ENCODE measurements around the gene NAP1L5. TPM values are rescaled to one million over a fixed set of nuclear protein-coding genes. Genes with fewer than 3 reads are reported as not detected.

Gene NAP1L5
- total RNA-seq, 2 experiments from 2014 or later: 4.9 to 5.2 TPM

DNA sequence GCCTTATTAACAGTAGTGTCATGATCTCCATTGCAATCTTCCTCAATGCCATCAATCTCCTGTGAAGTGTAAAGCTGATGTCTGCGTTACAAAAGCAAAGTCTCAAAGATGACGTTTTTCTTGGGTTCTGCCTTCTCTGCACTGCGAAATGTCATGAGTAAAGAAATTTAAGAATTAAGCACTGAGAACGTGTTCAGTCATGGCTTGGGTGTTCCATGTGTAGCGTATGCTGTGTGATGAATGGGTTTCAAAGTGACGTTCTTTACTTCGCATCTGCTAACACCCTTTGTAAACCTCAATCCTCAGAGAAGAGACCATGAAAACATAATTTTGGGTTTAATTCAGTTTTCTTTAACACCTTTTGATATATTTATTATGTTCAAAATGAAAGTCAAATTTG, 999 bp downstream of the NAP1L5 start:
- H3K4me1 Mint-ChIP-seq: peaks cover 10% of the 10 kb centered on the region
- intact Hi-C loops (cut with DNase I, micrococcal nuclease): loop anchor here (1.0 to 5.0 kb wide), 3 partner anchors 104 to 414 kb away; partner anchors contain the start of genes HERC3 (in 2 of the 2) and PPM1K (in 1 of the 2)
- ChIA-PET POLR2A (interaction anchor here (1.2 kb wide), 1 partner anchor 326 kb away, joined by 3 read pairs; no protein-coding TSS in a partner anchor), CTCF (interaction anchor here (0.6 to 1.2 kb wide), 4 partner anchors 12 to 175 kb away, joined by 3 to 4 read pairs (median 4); no protein-coding TSS in a partner anchor)
- DNase-seq (no peak), ATAC-seq (no peak)
- no peaks in the 10 kb centered on the region for H3K9me3 Mint-ChIP-seq (ENCODE audit: low read depth)
- H3K4me3 Mint-ChIP-seq: peak overlapping the region; percentile 75
- peak overlapping the region; percentile 62 for H3K27ac Mint-ChIP-seq
- no peaks in the 10 kb centered on the region for H3K27me3 Mint-ChIP-seq
- H3K36me3 Mint-ChIP-seq (ENCODE audit: low read depth): peaks cover 9% of the 10 kb centered on the region

DNA sequence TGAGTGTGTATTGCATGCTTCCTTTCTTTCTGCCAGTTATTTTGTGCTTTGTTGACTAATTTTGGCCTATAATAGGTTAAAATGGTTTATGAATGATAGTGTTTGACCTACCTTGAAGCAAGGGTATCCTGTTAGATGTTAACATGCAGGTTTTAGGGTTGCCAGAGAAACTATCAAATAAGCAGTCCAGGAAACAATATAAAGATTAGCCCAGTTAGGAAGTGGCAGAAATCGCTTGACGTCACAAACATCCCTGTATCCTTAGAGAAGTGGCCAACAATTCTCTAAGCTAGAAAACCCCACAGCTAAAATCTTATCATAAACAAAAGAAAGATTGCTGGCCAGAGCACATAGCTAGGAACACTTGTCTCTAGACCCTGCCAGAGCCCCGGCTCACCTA, 3.8 kb downstream of the NAP1L5 start:
- Mint-ChIP-seq H3K27me3 (no peaks in the 10 kb centered on the region), H3K27ac (no peak overlapping the region), H3K4me3 (no peak overlapping the region), H3K4me1 (peaks cover 8% of the 10 kb centered on the region), H3K36me3 (ENCODE audit: low read depth) (peaks cover 16% of the 10 kb centered on the region), H3K9me3 (ENCODE audit: low read depth) (no peaks in the 10 kb centered on the region)
- ChIA-PET POLR2A (no interaction called here), CTCF (interaction anchor here (1.1 kb wide), 1 partner anchor 171 kb away, joined by 3 read pairs; no protein-coding TSS in a partner anchor)
- intact Hi-C loops (cut with DNase I, micrococcal nuclease): no loop called here
- ATAC-seq (no peak), DNase-seq (no peak)

DNA sequence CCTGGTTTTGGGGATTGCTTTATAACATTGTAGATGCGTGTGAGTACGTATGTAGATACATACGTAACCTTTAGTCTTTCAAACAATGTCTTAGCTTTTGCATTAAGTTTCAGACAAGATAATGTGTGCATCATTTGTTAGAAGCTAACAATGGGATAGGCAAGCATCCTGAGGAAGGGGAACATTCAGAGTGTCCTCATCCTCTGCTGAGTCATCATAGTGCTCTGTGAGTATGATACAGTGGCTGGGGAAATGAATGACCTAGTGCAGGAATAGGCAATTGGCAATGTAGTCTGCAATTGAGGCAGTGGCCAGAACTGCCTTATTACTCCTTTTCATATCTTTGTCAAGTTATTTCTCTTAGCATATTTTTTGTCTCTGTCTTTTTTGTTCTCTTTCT, 7.3 kb downstream of the NAP1L5 start:
- Mint-ChIP-seq H3K9me3 (ENCODE audit: low read depth) (no peaks in the 10 kb centered on the region), H3K36me3 (ENCODE audit: low read depth) (peaks cover 29% of the 10 kb centered on the region), H3K27ac (no peak overlapping the region), H3K27me3 (no peaks in the 10 kb centered on the region), H3K4me1 (no peaks in the 10 kb centered on the region), H3K4me3 (no peak overlapping the region)
- POLR2A ChIA-PET: no interaction called here
- CTCF ChIA-PET: interaction anchor here (0.5 to 0.6 kb wide), 2 partner anchors 41 to 183 kb away, joined by 3 read pairs; no protein-coding TSS in a partner anchor
- no peak for DNase-seq
- ATAC-seq: no peak
- intact Hi-C loops (cut with DNase I, micrococcal nuclease): no loop called here

DNA sequence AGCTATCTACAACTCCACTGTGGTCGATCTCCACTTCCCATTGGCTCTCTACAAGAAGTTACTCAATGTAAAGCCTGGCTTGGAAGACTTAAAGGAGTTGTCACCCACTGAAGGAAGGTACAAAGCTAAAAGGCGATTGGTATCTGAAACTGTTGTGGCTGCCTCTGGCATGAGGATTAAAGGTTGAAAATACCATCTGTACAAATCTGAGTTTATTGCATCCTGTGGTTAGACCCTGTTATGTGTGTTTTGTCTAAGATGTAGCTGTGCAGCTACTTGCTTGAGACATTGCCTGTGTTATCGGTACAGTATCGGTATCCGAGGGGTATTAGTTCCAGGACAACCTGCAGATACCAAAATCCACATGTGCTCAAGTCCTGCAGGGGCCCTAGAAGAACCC, 16.4 kb downstream of the NAP1L5 start:
- POLR2A ChIA-PET: no interaction called here
- CTCF ChIA-PET: interaction anchor here (0.5 to 0.8 kb wide), 2 partner anchors 46 to 1137 kb away, joined by 3 read pairs; no protein-coding TSS in a partner anchor
- Mint-ChIP-seq H3K4me1 (peaks cover 2% of the 10 kb centered on the region), H3K36me3 (ENCODE audit: low read depth) (peaks cover 61% of the 10 kb centered on the region), H3K4me3 (no peak overlapping the region), H3K27ac (no peak overlapping the region), H3K9me3 (ENCODE audit: low read depth) (no peaks in the 10 kb centered on the region), H3K27me3 (no peaks in the 10 kb centered on the region)
- DNase-seq: no peak
- intact Hi-C loops (cut with DNase I, micrococcal nuclease): no loop called here
- ATAC-seq: no peak

DNA sequence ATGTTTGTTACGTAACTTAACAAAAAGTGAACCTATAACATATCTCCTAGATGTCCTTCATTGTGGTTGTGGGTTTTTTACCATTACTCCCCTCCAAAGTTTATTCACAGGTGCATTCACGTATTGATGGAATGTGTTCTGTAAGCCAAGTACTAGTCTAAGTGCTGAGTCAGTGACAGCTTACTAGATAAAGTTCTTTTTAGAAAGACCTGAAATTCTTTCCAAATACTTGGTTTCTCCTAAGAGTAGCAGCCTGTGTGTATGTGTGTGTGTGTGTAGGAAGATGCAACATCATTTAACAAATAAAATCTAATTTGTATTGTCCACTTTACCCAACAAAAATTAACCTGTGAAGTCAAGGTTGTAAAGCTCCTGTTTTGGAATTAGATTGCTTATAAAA, 22.1 kb downstream of the NAP1L5 start:
- POLR2A ChIA-PET: no interaction called here
- H3K27ac Mint-ChIP-seq: no peak overlapping the region
- ATAC-seq (no peak), DNase-seq (no peak)
- CTCF ChIA-PET: interaction anchor here (0.9 to 1.4 kb wide), 2 partner anchors 25 to 60 kb away, joined by 3 read pairs; no protein-coding TSS in a partner anchor
- intact Hi-C loops (cut with DNase I, micrococcal nuclease): no loop called here
- peaks cover 30% of the 10 kb centered on the region for H3K36me3 Mint-ChIP-seq (ENCODE audit: low read depth)
- H3K27me3 Mint-ChIP-seq: no peaks in the 10 kb centered on the region
- peaks cover 9% of the 10 kb centered on the region for H3K4me1 Mint-ChIP-seq
- no peak overlapping the region for H3K4me3 Mint-ChIP-seq
- no peaks in the 10 kb centered on the region for H3K9me3 Mint-ChIP-seq (ENCODE audit: low read depth)

DNA sequence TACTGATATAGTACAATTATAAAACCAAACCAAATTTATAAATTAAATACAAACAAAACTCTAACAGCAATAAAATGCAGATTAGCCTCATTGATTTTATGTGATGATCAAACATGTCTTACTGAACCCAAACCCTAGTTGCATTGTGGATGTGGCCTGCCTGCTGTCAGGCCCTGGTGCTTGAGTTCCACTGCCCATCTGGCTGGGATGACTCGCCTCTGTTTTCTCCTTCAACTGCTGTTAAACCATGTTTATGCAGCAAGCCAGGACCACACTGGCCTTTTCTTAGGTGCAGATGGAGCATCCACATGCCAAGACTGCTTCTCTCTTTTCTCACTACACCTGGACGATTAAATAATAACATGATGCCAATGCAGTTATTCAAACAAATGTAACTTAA, 22.6 kb downstream of the NAP1L5 start:
- ATAC-seq (no peak), DNase-seq (no peak)
- Mint-ChIP-seq H3K27me3 (no peaks in the 10 kb centered on the region), H3K9me3 (ENCODE audit: low read depth) (no peaks in the 10 kb centered on the region), H3K36me3 (ENCODE audit: low read depth) (peaks cover 30% of the 10 kb centered on the region), H3K27ac (no peak overlapping the region), H3K4me1 (peaks cover 9% of the 10 kb centered on the region), H3K4me3 (no peak overlapping the region)
- ChIA-PET POLR2A (no interaction called here), CTCF (no interaction called here)
- intact Hi-C loops (cut with DNase I, micrococcal nuclease): loop anchor here in 1 of 2 experiments (5.0 kb wide), 1 partner anchor 117 kb away; no protein-coding TSS in a partner anchor

DNA sequence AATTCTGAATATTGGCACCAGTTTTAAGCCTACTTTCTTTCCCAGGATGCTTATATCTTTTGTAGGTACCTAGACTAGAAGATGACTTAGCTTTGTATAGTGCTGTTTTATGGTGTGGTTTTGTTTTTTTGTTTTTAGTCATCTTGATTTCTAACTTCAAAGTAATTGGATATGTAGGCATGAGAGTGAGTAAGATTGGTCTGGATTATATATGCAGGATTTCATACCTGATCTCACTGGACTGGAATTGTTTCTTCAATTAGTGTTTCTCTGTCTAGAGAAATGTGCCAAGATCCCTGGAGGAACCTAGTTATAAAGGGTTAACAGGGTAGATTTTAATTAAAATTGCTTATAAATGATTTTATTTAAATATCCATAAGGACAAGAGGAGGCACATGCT, 23.1 kb downstream of the NAP1L5 start:
- Mint-ChIP-seq H3K9me3 (ENCODE audit: low read depth) (no peaks in the 10 kb centered on the region), H3K4me1 (peaks cover 9% of the 10 kb centered on the region), H3K4me3 (no peak overlapping the region), H3K27me3 (no peaks in the 10 kb centered on the region), H3K36me3 (ENCODE audit: low read depth) (peaks cover 29% of the 10 kb centered on the region), H3K27ac (no peak overlapping the region)
- peak; percentile 73 for ATAC-seq
- intact Hi-C loops (cut with DNase I, micrococcal nuclease): loop anchor here in 1 of 2 experiments (5.0 kb wide), 1 partner anchor 118 kb away; no protein-coding TSS in a partner anchor
- no peak for DNase-seq
- CTCF ChIA-PET: interaction anchor here (1.3 kb wide), 1 partner anchor 75 kb away, joined by 3 read pairs; no protein-coding TSS in a partner anchor
- POLR2A ChIA-PET: no interaction called here

DNA sequence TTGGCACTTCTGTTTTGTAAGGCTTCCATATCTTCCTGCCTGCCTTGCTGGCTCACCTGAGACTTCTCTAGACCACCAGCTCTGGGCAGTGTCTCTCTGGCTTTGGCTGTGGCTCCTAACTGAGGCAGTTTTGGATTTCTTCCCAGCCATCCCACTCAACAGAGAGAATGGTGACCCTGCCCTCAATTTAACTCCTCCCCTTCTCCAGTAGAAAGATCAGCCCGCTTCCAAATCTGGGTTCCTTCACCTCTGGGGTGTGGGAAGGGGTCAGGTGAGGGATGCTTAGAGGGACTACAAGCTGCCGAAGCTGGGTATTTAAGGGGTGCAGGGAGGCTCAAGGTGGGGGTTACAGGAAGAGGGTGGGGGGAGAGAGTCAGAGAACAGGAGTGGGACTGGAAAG, 23.7 kb downstream of the NAP1L5 start:
- POLR2A ChIA-PET: no interaction called here

DNA sequence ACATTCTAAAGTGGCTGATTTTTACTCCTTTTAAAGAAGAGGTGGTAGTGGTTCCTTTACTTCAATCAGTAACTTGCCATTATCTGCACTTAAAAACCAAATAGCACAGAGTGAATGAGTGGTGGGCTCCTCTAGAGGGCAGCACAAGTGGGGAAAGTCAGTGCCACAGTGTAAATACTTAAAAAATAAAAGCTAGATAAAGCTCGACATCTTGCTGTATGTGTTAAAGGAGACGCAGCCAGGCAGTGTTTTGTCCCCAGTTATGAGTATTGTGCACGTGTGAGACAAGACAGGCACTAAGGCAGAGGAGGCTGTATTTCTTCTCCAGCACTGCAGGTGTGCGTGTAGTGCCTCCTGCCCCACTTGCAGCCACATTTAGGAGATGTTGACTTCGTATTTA, 24.6 kb downstream of the NAP1L5 start:
- peaks cover 20% of the 10 kb centered on the region for H3K36me3 Mint-ChIP-seq (ENCODE audit: low read depth)
- H3K4me3 Mint-ChIP-seq: no peak overlapping the region
- no peaks in the 10 kb centered on the region for H3K9me3 Mint-ChIP-seq (ENCODE audit: low read depth)
- no peak overlapping the region for H3K27ac Mint-ChIP-seq
- CTCF ChIA-PET: interaction anchor here (0.6 to 1.7 kb wide), 15 partner anchors 10 to 350 kb away, joined by 3 to 11 read pairs (median 4); partner anchors contain the start of gene NAP1L5
- POLR2A ChIA-PET: no interaction called here
- DNase-seq: peak; percentile 51
- peaks cover 9% of the 10 kb centered on the region for H3K4me1 Mint-ChIP-seq
- intact Hi-C loops (cut with DNase I, micrococcal nuclease): loop anchor here (2.0 to 5.0 kb wide), 2 partner anchors 119 to 352 kb away; no protein-coding TSS in a partner anchor
- ATAC-seq: peak; percentile 77
- H3K27me3 Mint-ChIP-seq: no peaks in the 10 kb centered on the region

More for the DNA sequence above, 23.7 kb downstream of the NAP1L5 start:
- peaks cover 9% of the 10 kb centered on the region for H3K4me1 Mint-ChIP-seq
- DNase-seq (no peak), ATAC-seq (no peak)
- no peaks in the 10 kb centered on the region for H3K27me3 Mint-ChIP-seq
- no peak overlapping the region for H3K27ac Mint-ChIP-seq
- H3K36me3 Mint-ChIP-seq (ENCODE audit: low read depth): peaks cover 29% of the 10 kb centered on the region
- H3K9me3 Mint-ChIP-seq (ENCODE audit: low read depth): no peaks in the 10 kb centered on the region
- CTCF ChIA-PET: interaction anchor here (0.8 to 1.7 kb wide), 10 partner anchors 11 to 350 kb away, joined by 3 to 11 read pairs (median 3); partner anchors contain the start of gene NAP1L5
- intact Hi-C loops (cut with DNase I, micrococcal nuclease): loop anchor here (2.0 to 5.0 kb wide), 2 partner anchors 118 to 351 kb away; no protein-coding TSS in a partner anchor
- no peak overlapping the region for H3K4me3 Mint-ChIP-seq

DNA sequence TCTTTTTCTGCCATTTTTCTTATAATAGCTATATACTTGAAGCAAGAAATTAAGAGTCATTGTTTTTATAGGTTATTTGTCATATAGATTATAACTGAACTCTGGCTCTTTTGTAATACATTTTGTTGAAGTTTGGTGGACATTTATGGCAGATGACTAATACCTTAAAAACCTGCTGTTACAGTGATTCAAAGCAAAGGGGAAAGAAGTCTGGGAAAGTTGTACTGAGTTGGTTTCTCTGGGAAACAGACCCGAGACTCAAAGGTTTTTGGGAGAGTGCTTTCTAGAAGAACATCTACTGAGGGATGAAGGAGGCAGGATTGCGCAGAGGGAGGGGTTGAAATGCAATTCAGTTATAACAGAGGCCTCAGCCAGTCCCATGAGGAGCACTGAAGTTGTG, 35.9 kb downstream of the NAP1L5 start:
- ATAC-seq (no peak), DNase-seq (no peak)
- Mint-ChIP-seq H3K27ac (no peak overlapping the region), H3K4me3 (no peak overlapping the region), H3K9me3 (ENCODE audit: low read depth) (no peaks in the 10 kb centered on the region), H3K27me3 (no peaks in the 10 kb centered on the region), H3K4me1 (peaks cover 7% of the 10 kb centered on the region), H3K36me3 (ENCODE audit: low read depth) (peaks cover 17% of the 10 kb centered on the region)
- intact Hi-C loops (cut with DNase I, micrococcal nuclease): no loop called here
- CTCF ChIA-PET: interaction anchor here (0.7 to 2.7 kb wide), 4 partner anchors 11 to 355 kb away, joined by 3 to 11 read pairs (median 6); no protein-coding TSS in a partner anchor
- POLR2A ChIA-PET: no interaction called here

DNA sequence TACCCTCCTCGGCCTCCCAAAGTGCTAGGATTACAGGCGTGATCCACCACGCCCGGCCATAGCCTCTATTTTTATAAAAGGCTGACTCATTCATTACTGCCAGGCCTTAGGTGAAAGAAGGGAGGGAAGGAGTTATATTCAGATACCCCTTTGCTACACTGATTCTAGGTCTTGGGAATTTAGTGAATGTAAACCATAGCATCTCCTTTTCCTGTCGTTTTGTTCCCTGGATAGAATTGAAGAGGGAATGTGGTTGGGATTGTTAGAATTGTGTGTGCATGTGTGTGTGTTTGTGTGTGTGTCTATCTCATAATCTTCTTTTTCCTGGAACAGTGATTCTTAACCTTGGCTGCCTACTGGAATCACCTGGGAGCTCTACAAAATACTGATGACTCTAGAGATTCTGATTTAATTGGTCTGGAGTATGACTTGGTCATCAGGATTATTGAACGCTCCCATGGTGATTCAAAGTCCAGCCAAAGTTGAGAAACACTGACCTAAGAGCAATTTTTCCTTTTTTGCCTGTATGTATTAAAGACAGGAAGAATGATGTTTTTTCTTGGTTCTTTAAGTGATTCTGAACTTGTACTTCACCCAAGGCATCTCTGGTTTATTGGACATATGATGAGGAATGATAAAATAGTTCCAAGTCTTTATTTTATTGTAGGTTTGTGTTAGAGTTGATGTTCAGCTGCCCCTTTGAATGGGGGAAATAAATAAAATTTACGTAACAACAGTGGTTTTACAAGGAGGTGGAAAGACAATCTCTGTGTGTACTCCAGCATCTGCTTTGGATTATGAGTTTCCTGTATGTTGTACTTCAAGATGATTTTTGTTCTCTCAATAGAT, 37.0 kb downstream of the NAP1L5 start:
- no peak overlapping the region for H3K27ac Mint-ChIP-seq
- intact Hi-C loops (cut with DNase I, micrococcal nuclease): no loop called here
- CTCF ChIA-PET: interaction anchor here (1.2 to 1.5 kb wide), 2 partner anchors 121 to 136 kb away, joined by 3 to 8 read pairs; no protein-coding TSS in a partner anchor
- H3K9me3 Mint-ChIP-seq (ENCODE audit: low read depth): no peaks in the 10 kb centered on the region
- peaks cover 24% of the 10 kb centered on the region for H3K36me3 Mint-ChIP-seq (ENCODE audit: low read depth)
- no peak overlapping the region for H3K4me3 Mint-ChIP-seq
- peaks cover 7% of the 10 kb centered on the region for H3K4me1 Mint-ChIP-seq
- DNase-seq (no peak), ATAC-seq (no peak)
- POLR2A ChIA-PET: no interaction called here
- H3K27me3 Mint-ChIP-seq: no peaks in the 10 kb centered on the region

Measured in activated CD4-positive, alpha-beta T cell treated with anti-CD3 and anti-CD28 coated beads for 36 hours (primary cell).